Activated CD8-positive, alpha-beta T cell treated with anti-CD3 and anti-CD28 coated beads for 36 hours (primary cell): ENCODE measurements around the gene ZFP1. TPM values are rescaled to one million over a fixed set of nuclear protein-coding genes. Genes with fewer than 3 reads are reported as not detected.
"Not testable (repeated sequence)": the region's sequence is repeated elsewhere in the genome, so short reads cannot be mapped to it uniquely, and the experiment has no call there.

ENCODE experiments used
- ATAC-seq: fragments of 200-7000 bp; cut with Tn5 transposase; one replicate; pipeline ENCODE4 v1.10.0; 2021; ENCODE audit warnings: mild to moderate bottlenecking, moderate library complexity
- CTCF ChIA-PET: fragments of 350-600 bp; sonication (Branson Sonifier 250); formaldehyde crosslinking; loops from one replicate; lab custom pipeline; 2021; ENCODE audit warnings: antibody characterized with exemption; lab: Charles Lee
- POLR2A ChIA-PET: fragments of 350-600 bp; sonication (Branson Sonifier 250); formaldehyde crosslinking; loops from one replicate; lab custom pipeline; 2021; ENCODE audit warnings: antibody characterized with exemption; lab: Charles Lee
- DNase-seq: peaks from one replicate; pipeline ENCODE4 v3.0.0-alpha.2; 2020
- H3K27ac Mint-ChIP-seq: one replicate; pipeline ENCODE4 v1.8.0; 2021; ENCODE audit warnings: mild to moderate bottlenecking, mixed read lengths
- H3K27me3 Mint-ChIP-seq: one replicate; pipeline ENCODE4 v1.8.0; 2021; ENCODE audit warnings: mixed read lengths
- H3K36me3 Mint-ChIP-seq: one replicate; pipeline ENCODE4 v1.8.0; 2021; ENCODE audit warnings: low read depth, mixed read lengths
- H3K4me1 Mint-ChIP-seq: one replicate; pipeline ENCODE4 v1.8.0; 2021; ENCODE audit warnings: low read depth, mixed read lengths
- H3K4me3 Mint-ChIP-seq: one replicate; pipeline ENCODE4 v1.8.0; 2021; ENCODE audit warnings: mild to moderate bottlenecking, moderate library complexity, mixed read lengths
- H3K9me3 Mint-ChIP-seq: one replicate; pipeline ENCODE4 v1.8.0; 2021; ENCODE audit warnings: mixed read lengths
- intact Hi-C: fragments of 100-400 bp; cut with micrococcal nuclease; formaldehyde crosslinking; loops from one replicate; pipeline ENCODE4 v1.10.0; 2022
- total RNA-seq, 2 experiments: library from RNA; stranded (reverse); gene quantifications; one replicate each; pipeline ENCODE4 v1.2.3, GENCODE V29; 2021
- TF ChIP-seq, protein P1 (sequence below): fragments of 200-600 bp; IDR thresholded peaks from one replicate; pipeline ENCODE4 v1.8.0; 2022; ENCODE audit warnings: antibody characterized with exemption, mild to moderate bottlenecking

Gene ZFP1
- total RNA-seq, 2 experiments from 2014 or later, result 19.8 to 23.9 TPM

DNA sequence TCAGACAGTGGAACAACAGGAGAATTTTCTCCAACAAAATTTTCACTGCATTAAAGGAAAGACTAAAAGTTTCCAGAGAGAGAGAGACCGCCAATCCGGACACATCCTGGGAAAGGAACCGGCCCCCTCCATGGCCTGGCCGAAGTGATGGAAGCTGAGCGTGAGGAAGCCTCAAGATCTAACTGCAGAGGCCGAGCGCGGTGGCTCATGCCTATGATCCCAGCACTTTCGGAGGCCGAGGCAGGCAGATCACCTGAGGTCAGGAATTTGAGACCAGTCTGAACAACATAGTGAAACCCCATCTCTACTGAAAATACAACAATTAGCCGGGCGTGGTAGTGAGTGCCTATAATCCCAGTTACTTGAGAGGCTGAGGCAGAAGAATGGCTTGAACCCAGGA is 54.8 kb downstream of the ZFP1 start:
- no peak for DNase-seq
- H3K36me3 Mint-ChIP-seq, result no peaks in the 10 kb centered on the region
- peaks cover 4% of the 10 kb centered on the region for H3K27me3 Mint-ChIP-seq
- intact Hi-C loops, result loop anchor here (1.0 kb wide), 1 partner anchor 19 kb away; no protein-coding TSS in a partner anchor
- no peak overlapping the region for H3K4me3 Mint-ChIP-seq
- ChIA-PET CTCF (interaction anchor here (1.0 to 7.7 kb wide), 3 partner anchors 12 to 262 kb away, joined by 3 to 88 read pairs (median 4); no protein-coding TSS in a partner anchor), POLR2A (no interaction called here)
- no peak overlapping the region for H3K27ac Mint-ChIP-seq
- ATAC-seq, result no peak
- H3K4me1 Mint-ChIP-seq, result peaks cover 13% of the 10 kb centered on the region
- no peaks in the 10 kb centered on the region for H3K9me3 Mint-ChIP-seq
- TF ChIP-seq, protein P1, sequence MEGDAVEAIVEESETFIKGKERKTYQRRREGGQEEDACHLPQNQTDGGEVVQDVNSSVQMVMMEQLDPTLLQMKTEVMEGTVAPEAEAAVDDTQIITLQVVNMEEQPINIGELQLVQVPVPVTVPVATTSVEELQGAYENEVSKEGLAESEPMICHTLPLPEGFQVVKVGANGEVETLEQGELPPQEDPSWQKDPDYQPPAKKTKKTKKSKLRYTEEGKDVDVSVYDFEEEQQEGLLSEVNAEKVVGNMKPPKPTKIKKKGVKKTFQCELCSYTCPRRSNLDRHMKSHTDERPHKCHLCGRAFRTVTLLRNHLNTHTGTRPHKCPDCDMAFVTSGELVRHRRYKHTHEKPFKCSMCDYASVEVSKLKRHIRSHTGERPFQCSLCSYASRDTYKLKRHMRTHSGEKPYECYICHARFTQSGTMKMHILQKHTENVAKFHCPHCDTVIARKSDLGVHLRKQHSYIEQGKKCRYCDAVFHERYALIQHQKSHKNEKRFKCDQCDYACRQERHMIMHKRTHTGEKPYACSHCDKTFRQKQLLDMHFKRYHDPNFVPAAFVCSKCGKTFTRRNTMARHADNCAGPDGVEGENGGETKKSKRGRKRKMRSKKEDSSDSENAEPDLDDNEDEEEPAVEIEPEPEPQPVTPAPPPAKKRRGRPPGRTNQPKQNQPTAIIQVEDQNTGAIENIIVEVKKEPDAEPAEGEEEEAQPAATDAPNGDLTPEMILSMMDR, result no peak

DNA sequence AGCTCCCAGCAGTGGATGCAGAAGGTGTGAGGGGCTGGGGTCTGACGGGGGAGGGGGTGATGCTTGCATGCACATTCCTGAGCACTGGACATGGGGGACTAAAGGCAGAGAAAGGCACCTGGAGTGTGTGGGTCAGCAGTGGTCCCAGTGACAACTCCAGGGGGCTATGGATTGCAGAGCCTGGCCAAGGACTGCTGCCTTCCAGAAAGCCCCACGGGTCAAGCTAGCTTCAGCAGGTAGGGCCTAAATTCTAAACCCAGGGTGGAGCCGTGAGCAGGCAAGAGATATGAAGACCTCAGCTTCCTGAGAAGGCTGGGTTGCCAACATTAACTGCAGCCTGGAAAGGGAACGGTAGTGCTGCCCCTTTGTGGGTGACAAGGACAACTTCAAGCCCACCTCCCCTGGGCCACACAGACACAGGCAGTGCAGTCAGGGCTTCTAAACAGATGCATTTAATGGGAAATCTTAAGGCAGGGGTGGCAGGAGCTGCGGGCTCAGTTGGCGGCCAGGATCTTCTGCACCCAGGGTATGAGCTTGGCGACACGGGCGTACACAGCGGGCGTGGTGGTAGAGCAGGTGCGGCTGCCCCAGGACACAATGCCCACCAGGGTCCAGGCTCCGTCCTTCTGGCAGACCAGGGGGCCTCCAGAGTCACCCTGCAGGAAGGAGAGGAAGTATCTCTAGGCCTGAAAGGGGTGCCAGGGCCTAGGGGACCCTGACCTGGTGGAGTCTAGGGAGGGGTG is 55.5 kb downstream of the ZFP1 start:
- H3K9me3 Mint-ChIP-seq, result no peaks in the 10 kb centered on the region
- no peaks in the 10 kb centered on the region for H3K36me3 Mint-ChIP-seq
- no peaks in the 10 kb centered on the region for H3K27me3 Mint-ChIP-seq
- no peak overlapping the region for H3K4me3 Mint-ChIP-seq
- CTCF ChIA-PET, result interaction anchor here (1.0 to 7.7 kb wide), 3 partner anchors 13 to 261 kb away, joined by 3 to 88 read pairs (median 4); no protein-coding TSS in a partner anchor
- intact Hi-C loops, result loop anchor here (1.0 kb wide), 1 partner anchor 18 kb away; no protein-coding TSS in a partner anchor
- H3K4me1 Mint-ChIP-seq, result peaks cover 13% of the 10 kb centered on the region
- TF ChIP-seq, protein P1, result no peak
- DNase-seq (no peak), ATAC-seq (no peak)
- no peak overlapping the region for H3K27ac Mint-ChIP-seq
- POLR2A ChIA-PET, result no interaction called here

DNA sequence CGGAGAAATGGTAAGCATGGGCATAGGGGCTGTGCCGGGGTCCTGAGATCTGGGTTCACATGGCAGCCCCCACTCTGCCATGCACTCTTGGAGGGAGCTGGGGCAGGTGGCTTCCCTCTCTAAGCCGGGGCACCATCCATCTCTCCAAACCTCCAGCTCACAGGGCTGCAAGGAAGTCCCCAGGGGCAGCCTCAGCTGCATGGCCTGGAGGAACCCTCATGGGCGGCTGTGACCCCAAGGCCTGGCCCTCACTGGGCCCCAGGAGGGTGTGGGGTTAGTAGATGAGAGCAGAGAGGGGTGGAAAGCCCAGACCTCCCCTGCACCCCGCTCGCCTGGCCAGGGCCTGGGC is 56.1 kb downstream of the ZFP1 start:
- no peak for DNase-seq
- ChIA-PET CTCF (interaction anchor here (1.9 kb wide), 1 partner anchor 261 kb away, joined by 4 read pairs; no protein-coding TSS in a partner anchor), POLR2A (no interaction called here)
- Mint-ChIP-seq H3K4me1 (peaks cover 11% of the 10 kb centered on the region), H3K9me3 (no peaks in the 10 kb centered on the region), H3K27me3 (no peaks in the 10 kb centered on the region), H3K27ac (no peak overlapping the region), H3K36me3 (no peaks in the 10 kb centered on the region), H3K4me3 (no peak overlapping the region)
- intact Hi-C loops, result no loop called here
- TF ChIP-seq, protein P1, result no peak
- ATAC-seq, result no peak

DNA sequence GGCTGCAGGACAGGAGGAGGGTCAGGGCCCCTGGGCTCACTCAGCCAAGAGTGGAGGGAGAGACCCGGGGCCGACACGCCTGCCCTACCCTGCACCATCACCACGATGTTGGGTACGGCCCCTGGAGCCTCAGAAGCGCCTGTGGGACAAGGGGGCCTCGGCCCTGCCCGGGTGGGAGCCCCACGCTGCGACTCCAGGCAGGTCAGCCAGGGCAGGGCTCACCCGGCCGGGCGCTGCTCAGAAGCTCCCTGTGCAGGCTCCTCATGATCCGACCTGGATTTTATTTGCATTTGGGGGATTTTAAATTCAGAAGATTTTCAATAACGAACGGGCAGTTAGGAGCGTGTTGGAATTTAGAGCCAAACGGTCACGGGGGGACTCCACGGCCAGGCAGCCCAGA is 56.6 kb downstream of the ZFP1 start:
- DNase-seq, intact Hi-C loops, CTCF ChIA-PET, H3K4me1 Mint-ChIP-seq, H3K4me3 Mint-ChIP-seq, H3K27me3 Mint-ChIP-seq, H3K27ac Mint-ChIP-seq, H3K36me3 Mint-ChIP-seq, ATAC-seq, POLR2A ChIA-PET, H3K9me3 Mint-ChIP-seq: not testable (repeated sequence)

DNA sequence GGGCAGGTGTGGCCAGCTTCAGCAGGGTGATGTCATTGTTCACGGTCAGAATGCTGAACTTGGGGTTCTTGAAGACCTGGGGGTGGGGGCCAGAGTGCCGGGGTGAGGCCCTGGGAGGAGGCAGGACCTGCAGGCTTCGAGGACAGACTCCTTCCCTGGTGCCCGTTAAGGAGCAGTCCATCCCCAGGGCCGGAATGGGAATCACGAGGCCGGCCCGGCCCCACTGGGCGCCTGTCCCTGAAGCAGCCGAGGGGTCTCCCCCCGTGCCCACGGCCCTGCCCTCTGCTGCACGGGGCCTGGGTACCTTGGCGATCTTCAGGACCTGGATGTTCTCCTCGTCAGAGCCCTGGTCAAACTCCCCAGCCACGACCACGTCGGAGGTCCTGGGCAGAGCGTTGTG is 57.1 kb downstream of the ZFP1 start:
- H3K9me3 Mint-ChIP-seq, H3K27me3 Mint-ChIP-seq, intact Hi-C loops, H3K27ac Mint-ChIP-seq, H3K36me3 Mint-ChIP-seq, CTCF ChIA-PET, POLR2A ChIA-PET, H3K4me3 Mint-ChIP-seq, DNase-seq, H3K4me1 Mint-ChIP-seq, ATAC-seq: not testable (repeated sequence)

DNA sequence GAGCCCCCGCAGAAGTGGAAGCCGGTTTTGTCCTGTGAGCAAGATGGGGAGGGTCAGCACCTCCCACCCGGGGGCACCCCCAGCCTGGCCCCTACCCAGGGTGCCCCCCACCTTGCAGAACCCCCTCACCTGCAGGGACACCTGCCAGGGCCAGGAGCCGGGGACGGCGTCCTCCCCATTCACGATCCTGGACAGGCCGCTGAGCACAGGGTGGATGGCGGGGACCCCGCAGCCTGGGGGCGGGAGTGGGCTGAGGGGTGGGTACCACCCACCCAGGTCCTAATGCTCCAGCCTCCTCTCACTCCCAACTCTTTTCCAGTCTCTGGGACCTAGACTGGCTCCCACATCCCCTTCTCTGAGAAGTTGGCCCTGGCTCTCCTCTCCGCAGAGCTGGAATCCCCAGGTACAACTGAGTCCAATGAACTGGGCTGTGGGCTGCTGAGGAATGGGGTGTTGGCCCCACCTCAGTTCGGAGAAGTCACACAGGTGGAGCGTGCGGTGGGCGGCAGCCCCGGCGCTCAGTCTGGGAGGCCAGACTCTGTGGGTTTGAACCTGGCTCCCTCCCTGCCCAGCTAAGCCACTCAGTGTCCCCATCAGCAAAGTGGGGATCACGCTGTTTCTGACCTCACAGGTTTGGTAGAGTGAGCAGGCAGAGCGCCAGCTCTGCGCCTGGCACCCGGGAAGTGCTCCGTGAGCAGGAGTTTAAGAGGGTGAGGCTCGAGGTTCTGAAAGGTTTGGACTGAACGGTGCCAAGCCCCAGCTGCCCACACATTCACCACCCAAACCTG is 57.8 kb downstream of the ZFP1 start:
- POLR2A ChIA-PET, intact Hi-C loops, H3K36me3 Mint-ChIP-seq, ATAC-seq, DNase-seq, H3K9me3 Mint-ChIP-seq, H3K27ac Mint-ChIP-seq, H3K27me3 Mint-ChIP-seq, H3K4me3 Mint-ChIP-seq, H3K4me1 Mint-ChIP-seq, CTCF ChIA-PET: not testable (repeated sequence)
